HuH-7.5 (cell line): ENCODE results near the gene ZNF280D.

Experiments used
- DNase-seq: peaks from one replicate; pipeline ENCODE4 v3.0.0; 2011; ENCODE audit warnings: low spot score

ZNF280D gene

DNA sequence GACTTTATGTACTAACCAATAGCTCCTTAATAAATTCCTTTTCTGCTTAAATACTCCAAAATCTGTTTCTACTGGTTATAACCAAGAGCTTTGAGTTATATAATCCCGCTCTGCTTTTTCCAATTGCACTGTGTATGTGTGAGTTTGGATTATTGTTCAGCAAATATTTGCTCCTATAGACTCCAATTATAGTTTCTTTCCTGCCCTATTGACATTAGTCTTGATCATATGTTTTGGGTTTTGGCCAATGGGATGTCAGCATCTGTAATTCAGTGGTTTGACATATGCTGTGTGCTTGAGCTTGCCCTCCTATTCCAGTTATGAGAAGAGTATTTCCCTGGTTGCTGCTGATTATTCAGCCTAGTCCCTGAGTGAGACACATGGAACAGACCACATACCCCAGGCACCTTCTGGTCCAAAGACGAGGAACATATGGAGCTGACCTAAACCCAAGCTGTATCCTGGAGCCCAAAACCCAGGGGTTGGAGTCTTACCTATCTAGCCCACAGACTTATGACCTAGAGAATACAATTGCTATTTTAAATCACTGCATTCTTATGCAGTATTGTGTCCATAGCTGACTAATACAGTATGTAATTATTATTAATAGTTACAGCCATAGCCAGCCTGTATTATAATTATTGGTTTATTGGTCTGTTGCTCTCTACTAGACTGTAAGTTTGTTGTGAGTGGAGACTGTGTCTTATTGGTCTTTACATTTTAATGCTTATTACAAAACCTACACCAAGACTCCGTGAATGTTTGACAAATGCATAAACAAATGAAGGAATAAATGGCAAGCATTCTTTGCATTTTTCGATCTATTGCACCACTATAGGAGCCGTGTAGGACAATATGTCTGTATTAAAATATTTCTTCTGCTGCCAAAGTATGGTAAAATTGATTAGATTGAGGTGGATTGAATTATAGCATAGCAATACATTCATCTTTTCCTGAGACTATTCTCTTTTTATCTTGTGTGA, 11.7 kb upstream of the ZNF280D start:
- no peak for DNase-seq

DNA sequence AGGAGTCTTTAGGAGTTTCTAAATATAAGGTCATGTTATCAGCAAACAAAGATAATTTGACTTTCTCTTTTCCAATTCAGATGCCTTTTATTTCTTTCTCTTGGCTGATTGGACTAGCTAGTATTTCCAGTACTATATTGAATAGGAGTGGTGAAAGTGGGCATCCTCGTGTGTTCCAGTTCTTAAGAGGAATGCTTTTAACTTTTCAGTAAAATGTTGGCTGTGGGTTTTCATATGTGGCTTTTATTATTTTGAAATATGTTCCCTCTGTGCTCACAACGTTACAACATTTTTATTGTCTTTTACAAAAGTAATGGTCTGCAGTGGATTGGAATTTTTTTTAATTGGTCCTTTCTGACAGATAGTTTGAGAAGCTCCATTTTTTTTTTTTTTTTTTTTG, 8.2 kb upstream of the ZNF280D start:
- DNase-seq = no peak

DNA sequence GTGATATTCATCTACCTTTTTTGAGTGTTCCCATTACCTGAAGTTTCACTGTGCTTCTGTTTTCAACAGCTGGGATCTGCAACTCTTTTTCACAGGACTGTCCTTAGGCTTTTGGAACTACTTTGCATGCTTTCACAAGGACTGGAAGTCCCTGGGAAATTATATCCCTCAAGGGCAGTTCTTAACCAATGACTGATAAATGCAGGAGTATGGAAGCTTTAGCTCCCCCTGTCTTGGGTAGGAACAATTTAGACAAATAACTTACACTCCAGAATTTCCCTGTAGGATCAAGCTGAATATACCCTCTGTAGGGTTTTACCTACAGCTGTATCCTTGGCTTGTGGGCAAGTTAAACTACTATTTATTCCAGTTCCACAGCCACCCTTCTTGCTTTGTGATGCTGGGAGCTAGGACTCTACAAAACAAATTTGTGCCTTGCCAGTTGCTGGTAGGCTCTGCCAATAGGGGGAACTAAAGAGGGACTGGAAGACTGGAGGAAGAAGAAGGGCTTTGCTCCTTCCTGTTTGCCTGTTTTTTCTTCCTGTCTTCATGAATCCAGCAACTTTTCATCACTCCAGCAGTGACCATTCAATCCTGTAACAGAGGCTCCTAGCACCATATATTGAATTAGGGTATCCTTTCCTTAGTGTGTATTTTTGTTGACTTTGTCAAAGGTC, 6.8 kb upstream of the ZNF280D start:
- no peak for DNase-seq

DNA sequence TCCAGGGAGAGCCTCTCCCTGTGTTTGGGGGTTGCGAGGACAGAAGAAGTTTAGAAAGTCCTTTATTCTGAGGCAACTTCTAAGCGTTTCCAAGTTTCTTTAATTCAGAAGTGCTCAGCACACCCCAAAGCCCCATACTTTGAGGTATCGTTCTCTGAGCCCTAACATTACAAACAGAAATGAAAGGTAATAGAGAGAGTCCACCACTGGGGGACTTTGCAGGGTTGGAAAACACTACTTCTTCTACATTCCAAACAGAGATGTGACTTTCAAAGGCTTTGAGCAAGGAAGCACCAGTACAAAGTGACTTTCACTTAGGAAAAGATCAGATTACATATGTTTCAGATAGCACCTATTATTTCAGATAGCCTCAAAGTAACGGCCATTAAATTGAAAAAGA, 6.2 kb upstream of the ZNF280D start:
- no peak for DNase-seq

DNA sequence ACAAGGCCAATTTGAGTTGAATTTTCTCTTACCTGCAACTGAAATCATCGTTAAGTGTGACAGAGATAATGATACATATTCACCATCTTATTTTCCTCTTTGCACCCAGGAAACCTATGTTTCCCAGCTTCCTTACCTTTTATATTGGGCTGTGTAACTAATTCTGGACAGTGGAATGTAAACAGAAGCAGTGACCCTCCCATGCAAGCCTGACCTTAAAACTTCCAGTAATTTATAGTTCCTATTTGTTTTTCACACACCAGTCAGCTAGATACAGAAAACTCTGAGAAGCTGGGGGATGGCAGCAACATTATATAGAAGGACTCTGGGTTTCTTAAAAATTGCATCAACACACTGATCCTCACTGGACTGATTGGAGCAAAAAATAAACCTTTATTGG, 4.5 kb upstream of the ZNF280D start:
- peak; percentile 22 for DNase-seq

DNA sequence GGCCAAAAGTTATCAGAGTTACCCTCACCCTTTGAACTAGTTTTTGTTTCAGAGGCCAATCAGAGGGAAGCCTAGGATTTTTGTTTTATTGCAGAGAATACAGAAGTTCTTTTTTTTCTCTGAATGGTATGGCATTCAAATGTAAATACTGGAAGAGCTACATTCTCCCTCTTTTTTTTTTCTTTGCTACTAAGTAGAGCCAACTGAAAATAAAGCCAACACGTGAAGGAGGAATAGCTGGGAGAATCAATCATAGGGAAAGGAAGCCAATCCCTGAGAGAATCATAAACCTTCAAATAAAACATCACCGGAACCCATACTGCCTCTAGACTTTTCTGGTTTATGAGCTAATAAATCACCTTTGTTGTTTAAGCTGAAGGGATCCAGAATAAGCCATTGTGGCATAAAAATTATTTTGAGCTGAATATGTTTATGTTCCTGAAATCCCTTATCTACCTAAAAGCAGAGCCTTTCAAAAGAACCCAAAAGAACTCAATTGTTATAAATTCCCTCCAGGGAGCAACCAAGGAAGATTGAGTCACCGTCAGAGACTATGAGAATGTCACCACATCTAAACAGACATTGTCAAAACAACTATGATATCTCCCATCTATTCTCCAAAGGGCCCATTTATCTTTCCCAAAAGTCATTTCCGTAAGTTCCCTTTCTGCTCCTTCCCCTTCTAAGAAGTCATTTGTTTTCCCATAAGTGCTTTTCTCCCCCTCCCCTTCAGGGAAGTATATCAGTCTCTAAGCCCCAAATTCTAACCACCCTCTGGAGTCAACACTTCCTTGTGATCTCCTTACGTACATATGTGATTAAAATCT, 3.8 kb upstream of the ZNF280D start:
- DNase-seq = no peak

DNA sequence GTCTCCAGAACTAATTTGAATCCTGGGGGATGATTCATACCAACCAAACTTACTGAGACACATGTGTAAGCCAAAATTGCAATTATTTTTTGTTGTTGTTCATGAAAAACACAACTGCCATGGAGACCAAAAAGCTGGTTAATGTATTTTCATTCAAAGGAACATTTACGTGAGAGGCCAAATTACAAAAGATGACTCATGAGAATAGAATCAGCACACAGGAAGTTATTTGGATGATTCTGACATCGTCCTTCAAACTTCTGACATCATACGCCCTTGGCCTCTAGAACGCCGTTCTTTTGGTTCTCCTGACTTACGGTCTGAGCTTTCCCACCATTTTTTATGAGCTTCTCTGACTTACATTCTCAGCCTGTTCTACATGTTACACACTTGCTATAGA, 3.0 kb upstream of the ZNF280D start:
- no peak for DNase-seq

DNA sequence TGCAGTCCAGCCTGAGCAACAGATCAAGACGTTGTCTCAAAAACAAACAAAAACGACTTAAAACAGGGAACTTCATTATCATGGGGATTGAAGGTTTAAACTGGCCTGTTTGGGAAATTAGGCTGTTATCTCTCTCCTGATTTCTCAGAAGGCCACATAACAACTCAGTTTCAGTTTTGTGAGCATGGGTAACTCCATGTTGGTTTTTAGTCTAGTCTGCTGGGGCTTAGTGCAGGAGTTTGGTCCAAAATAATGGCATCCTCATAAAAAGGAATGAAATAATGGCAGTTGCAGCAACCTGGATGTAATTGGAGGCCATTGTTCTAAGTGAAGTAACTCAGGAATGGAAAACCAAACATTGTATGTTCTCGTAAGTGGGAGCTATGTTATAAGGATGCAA, 2.3 kb upstream of the ZNF280D start:
- DNase-seq = no peak

DNA sequence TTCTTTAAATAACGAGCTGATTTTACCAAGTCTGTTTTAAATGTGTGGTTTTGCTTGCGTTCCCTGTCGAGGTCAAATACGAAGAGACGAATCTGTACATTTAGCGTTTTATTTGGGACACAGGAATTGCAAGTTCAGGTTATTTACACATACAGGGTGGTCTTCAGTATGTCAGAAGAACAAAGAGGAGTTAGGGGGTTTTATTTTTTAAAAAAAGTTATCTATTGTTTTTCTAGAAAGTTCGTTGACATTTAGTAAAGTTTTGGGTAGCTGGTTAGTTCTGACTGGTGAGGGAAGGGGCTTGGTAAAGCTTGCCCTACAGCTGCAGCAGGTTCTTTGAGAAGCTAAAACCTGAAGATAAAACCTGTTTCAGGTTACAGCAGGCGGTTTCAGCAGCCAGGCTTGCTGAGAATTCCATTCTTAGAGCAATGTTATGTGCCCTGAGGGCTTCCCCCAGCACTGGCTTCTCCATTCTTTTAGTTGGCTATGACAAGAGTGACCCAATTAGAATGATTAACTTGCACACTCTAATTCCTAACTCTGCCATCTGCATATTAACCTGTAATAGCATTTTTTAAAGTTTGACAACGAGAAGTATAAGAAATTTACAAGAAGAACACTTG, 815 bp upstream of the ZNF280D start:
- DNase-seq = no peak

DNA sequence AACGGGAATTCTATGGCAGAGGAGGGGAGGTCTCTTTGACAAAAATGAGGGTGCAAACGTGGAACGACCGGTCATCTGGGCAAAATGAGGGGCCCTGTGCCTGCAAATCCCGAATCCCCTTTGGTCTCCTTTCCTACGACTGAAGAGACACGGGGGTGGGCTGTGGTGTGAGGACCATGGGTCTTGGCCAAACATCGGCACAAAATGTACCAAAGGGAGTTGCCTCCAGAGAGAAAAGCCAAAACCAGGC, 498 bp downstream of the ZNF280D start:
- no peak for DNase-seq

DNA sequence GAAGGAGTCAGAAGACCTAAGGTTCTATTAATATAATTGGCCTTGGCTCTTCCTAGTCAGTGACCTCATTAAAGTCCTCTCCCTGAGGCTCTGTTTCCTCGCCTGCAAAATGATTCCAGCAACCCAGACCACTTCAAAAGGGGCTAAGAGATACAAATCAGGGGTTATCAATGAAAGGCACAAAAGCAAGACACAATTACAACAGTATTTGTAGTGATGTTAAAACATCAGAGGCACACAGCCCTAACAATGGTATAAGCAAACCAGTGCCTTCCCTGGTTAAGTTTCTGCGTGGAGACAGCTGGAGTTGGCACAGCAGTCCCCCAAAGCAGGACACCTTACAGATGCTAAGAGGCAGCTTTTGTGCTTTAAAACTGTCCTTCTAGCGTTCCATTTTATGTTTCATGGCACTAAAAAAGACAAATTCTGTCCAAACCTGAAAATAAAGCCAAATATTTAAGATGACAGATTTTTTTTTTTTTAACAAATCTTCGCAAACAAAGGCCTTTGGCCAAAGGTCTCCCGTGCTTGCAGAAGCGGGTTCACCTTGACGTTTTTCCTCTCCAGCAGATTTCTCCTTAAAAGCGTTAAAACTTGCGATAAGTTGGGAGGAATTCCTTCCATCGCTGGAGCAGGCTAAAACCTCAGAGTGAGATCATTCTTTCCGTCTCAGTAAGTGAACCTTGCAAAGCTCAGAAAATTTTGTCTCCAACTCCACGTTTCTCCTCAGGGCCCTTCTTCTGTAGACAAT, 999 bp downstream of the ZNF280D start:
- peak; percentile 40 for DNase-seq

DNA sequence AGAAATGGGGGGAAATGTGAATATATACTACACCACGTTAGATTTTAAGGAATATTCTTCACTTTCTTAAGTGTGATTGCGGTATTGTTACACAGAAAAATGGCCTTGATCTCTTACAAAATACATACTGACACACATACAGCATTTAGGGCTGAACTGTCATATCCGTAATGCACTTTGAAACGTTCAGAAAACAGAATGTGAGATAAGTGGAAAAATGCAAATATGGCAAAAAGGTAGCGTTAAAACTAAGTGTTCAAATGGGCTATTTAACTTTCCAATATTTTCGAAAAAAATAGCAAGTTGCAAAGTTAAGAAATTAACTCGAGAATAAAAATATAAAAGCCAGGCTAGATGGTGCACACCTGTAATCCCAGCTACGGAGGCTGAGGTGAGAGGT, 1.8 kb downstream of the ZNF280D start:
- DNase-seq = no peak

DNA sequence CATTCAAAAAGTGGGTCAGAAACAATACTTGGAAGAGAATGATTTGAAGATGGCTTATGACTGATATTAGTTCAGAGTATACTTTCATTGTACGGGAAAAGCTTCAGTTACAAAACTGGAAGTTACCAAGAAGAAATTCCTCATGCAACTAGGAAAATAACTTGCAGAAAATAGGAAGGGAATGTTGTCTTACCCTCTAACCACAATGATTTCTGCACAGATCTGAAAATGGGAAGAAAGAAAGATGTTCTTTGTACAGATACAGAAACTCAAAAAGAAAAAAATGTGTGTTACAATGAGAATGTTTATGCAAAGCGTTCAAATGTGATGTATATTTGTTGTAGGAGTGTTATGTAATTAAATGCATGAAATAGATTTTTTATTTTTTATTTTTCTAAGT, 3.7 kb downstream of the ZNF280D start:
- DNase-seq = no peak

DNA sequence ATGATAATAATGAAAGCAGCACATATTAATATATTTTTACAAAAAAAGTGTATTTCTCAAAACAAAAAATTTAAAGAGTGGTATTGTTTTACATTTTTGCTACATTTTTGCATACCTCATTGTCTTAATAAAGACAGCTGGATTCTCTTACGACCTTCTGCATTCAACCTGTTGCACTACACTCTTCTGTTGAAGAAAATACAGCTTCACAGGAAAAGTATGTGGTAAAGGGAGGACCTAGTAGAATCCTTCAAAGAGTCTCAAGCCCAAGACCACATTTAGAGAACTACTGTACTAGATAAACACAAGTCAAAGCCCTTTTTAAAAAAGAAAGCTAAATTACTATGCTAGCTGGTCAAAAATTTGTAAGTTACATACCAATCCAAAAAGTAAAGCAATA, 7.9 kb downstream of the ZNF280D start:
- DNase-seq = no peak

DNA sequence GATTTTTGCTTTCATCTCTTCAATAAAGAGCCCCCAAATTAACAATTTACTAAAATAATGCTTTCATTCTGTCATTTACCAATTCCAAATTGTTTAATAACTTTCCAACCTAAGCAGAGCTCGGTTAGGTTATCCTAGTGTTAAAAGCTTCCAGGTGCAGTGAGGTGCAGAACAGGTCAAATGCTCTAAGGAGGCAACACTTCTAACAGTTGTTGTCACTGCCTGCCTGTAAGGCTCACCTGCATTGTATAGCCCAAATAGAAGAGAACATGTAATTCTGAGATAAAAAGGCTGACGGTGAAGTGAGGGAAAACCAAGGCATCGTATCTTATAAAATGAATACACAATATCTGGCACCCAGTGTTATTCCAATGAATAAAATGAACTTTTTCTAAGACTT, 9.1 kb downstream of the ZNF280D start:
- no peak for DNase-seq

DNA sequence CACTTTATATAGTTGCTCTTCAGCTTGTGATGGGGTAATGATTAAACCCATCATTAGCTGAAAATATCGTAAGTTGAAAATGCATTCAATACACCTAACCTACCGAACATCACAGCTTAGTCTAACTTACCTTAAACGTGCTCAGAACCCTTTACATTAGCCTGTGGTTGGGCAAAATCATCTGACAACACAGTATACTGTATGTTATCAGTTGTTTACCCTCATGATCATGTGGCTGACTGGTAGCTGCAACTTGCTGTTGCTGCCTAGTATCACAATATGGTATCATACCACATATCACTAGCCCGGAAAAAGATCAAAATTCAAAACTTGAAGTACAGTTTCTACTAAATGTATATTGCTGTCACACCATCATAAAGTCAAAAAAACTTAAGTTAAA, 9.5 kb downstream of the ZNF280D start:
- no peak for DNase-seq

DNA sequence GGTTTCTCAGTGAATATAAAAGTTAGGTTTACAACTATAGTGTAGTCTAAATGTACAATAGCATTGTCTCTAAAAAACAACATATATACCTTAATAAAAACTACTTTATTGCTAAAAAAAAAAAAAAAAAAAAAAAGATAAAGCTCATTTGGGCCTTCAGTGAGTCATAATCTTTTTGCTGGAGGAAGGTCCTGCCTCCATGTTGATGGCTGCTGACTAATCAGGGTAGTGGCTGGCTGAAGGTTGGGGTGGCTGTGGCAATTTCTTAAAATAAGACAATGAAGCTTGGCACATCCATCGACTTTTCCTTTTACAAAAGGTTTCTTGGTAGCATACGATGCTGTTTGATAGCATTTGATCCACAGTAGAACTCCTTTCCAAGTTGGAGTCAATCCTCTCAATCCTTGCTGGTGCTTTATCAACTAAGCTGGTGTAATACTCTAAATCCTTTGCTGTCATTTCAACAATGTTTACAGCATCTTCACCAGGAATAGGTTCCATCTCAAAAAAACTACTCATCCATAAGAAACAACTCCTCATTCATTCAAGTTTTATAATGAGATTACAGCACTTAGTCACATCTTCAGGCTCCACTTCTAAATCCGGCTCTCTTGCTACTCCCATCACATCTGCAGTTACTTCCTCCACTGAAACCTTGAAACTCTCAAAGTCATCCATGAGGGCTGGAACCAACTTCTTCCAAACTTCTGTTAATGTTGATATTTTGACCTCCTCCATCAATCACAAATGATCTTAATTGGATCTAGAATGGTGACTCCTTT, 13.3 kb downstream of the ZNF280D start:
- no peak for DNase-seq

DNA sequence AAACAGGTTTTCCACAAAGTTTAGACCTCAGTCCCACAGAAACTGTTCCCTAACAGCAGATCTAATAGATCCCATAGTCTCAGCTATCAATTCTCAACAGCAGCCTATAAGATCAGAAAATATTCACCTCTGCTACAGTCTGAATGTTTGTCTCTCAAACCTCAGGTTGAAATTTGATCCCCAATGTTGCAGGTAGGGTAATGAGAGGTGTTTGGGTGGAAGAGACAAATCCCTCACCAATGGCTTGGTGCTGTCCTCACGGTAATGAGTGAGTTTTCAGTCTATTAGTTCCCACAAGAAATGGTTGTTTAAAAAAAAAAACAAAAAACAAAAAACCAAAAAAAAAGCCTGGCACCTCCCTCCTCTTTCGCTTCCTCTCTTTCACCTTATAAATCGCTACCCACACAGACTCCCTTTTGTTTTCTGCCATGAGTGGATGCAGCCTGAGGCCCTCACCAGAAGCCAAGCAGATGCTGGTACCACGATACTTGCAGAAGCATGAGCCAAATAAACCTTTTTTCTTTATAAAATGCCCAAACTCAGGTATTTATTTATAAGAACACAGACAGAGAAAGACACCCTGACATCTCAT, 14.2 kb downstream of the ZNF280D start:
- no peak for DNase-seq

DNA sequence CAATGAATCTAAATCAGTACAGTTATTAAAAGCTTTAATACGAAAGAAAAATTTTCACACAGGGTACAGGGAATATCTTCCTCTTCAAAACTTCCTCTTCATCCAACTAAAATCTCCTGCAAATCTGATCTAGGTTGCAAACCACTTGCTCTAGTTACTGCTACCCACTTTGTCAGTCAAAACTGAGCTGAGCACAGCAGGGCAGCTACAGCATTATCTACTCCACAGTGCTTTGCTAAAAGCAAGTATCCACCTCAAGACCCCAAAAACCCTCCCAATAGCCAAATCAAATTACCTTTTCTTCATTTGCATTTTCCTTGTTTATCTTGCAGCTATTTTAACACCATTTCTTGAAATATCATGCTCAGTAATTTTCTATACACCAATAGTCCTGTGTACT, 14.7 kb downstream of the ZNF280D start:
- no peak for DNase-seq

DNA sequence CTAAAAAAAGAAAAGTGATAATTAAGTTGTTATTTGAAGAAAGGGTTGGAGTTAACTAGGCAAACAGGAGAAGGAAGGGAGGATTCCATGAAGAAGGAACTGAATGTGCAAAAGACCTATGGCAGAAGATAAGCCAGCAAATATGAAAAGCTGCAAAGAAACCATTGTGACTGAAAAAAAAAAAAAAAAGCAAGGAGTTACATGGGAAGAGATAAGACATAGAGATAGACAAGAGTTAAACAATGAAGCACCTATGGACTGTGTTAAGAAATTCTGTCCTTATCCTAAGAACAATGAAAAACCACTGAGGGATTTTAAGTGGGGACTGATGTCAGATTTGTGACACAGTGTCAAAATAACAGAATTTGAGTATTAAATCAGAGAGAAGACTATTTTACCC, 17.0 kb downstream of the ZNF280D start:
- DNase-seq = no peak

DNA sequence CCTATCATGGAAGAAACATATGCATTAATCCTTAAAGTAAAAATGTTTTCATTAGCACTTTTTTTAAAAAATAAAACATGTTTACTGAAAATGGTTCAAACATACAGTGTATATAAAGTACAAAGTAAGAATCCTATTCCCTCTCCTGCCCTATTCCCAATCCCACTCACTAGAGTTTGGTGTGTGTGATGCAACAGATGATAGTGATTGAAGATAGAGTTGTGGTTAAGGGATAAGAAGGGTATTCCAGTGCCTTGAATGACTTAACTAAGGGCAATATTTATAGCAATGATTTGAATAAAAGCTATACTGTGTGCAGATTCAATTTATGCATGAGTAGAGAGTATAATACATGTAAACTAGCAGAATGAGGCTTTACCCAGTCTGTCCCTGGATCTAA, 18.1 kb downstream of the ZNF280D start:
- no peak for DNase-seq
